ENCODE data around the gene PDGFC. TPM values are rescaled to one million over a fixed set of nuclear protein-coding genes. Genes with fewer than 3 reads are reported as not detected.

The PDGFC gene
- total and polyA plus RNA-seq, 2 of the 13 experiments (the other 11 are each of a cell fraction or from before 2014, with no cell fraction given), result 4.6 to 9.1 TPM

GRCh38 chr4:156969911-156970310 is 1.7 kb downstream of the PDGFC start:
- FAIRE-seq, result no peak
- Histone ChIP-seq H3K4me1 (ENCODE audit: insufficient read depth, low read length) (peaks cover 44% of the 10 kb centered on the region), H3K27me3 (ENCODE audit: control insufficient read depth in 1 of 2, insufficient read depth in 2 of 2, low read length in 2 of 2) (no peaks in the 10 kb centered on the region; a peak in 1 of 5 replicates), H4K20me1 (ENCODE audit: insufficient read depth, low read length) (no peaks in the 10 kb centered on the region), H3K4me3 (replicated peaks in 1 of 3; ENCODE audit: insufficient read depth in 1 of 3, low read depth in 2 of 3, low read length in 3 of 3) (peak overlapping the region; percentile 78 to 89 (median 82)), H3K9ac (ENCODE audit: insufficient read depth, low read depth, low read length) (peak overlapping the region; percentile 76), H3K4me2 (ENCODE audit: low read depth, low read length) (peak overlapping the region; percentile 98), H3K79me2 (ENCODE audit: insufficient read depth, low read length) (peaks cover 23% of the 10 kb centered on the region), H3K9me3 (ENCODE audit: low read length) (no peaks in the 10 kb centered on the region), H3K27ac (ENCODE audit: extremely low read length, insufficient read depth, low read length) (no peak overlapping the region), H2AFZ (ENCODE audit: low read length) (no peak overlapping the region), H3K36me3 (replicated peaks in 1 of 2; ENCODE audit: control insufficient read depth in 1 of 2, insufficient read depth in 2 of 2, low read length in 2 of 2) (no peaks in the 10 kb centered on the region)
- no peak for ATAC-seq
- TSS peak; percentile 48 for BruUV-seq (replicated peaks)
- ChIA-PET CTCF (ENCODE audit: low intra/inter-chr PET ratio, low total read pairs) (no interaction called here), POLR2A (interaction anchor here (1.7 kb wide), 1 partner anchor 23 kb away, joined by 4 read pairs; no protein-coding TSS in a partner anchor)
- 0% methylated on average over 2 of the region's 2 CpGs for WGBS (ENCODE audit: low lambda C conversion rate)
- TF ChIP-seq FOXK1 (CRISPR knock-in tag; IDR thresholded peaks at IDR 0.05; ENCODE audit: borderline replicate concordance, low read depth), result no peak
- TF ChIP-seq FOXP1 (IDR thresholded peaks at IDR 0.05), result no peak
- no peak for TF ChIP-seq FOXP1 (CRISPR knock-in tag; IDR thresholded peaks at IDR 0.05)
- TF ChIP-seq TOE1 (CRISPR knock-in tag; IDR thresholded peaks at IDR 0.05), result no peak
- no peak for TF ChIP-seq PCBP2 (optimal IDR thresholded peaks at IDR 0.05; ENCODE audit: low read depth, low read length, poor library complexity, severe bottlenecking)
- intact Hi-C loops (cut with micrococcal nuclease; ENCODE audit: unreplicated experiment) (loop anchor here (2.0 to 10.0 kb wide), 5 partner anchors 108 to 495 kb away; no protein-coding TSS in a partner anchor), in situ Hi-C loops (cut with HindIII; ENCODE audit: extremely low pct_ligation_motif_present, low pct_unique_long_range_greater_than_20kb) (loop anchor here (10.0 to 25.0 kb wide), 4 partner anchors 205 to 1067 kb away; no protein-coding TSS in a partner anchor)
- no peak for DNase-seq (ENCODE audit: low spot score)

GRCh38 chr4:156969101-156969500 is 2.5 kb downstream of the PDGFC start:
- peaks cover 24% of the 10 kb centered on the region for H3K79me2 ChIP-seq (ENCODE audit: insufficient read depth, low read length)
- H3K36me3 ChIP-seq (replicated peaks in 1 of 2; ENCODE audit: control insufficient read depth in 1 of 2, insufficient read depth in 2 of 2, low read length in 2 of 2), result no peaks in the 10 kb centered on the region
- H3K4me1 ChIP-seq (ENCODE audit: insufficient read depth, low read length), result peaks cover 44% of the 10 kb centered on the region
- ATAC-seq (no peak), DNase-seq (ENCODE audit: low spot score) (no peak), FAIRE-seq (no peak)
- intact Hi-C loops (cut with micrococcal nuclease; ENCODE audit: unreplicated experiment) (loop anchor here (2.0 to 10.0 kb wide), 3 partner anchors 197 to 494 kb away; no protein-coding TSS in a partner anchor), in situ Hi-C loops (cut with HindIII; ENCODE audit: extremely low pct_ligation_motif_present, low pct_unique_long_range_greater_than_20kb) (loop anchor here (25.0 kb wide), 1 partner anchor 1068 kb away; no protein-coding TSS in a partner anchor)
- no peaks in the 10 kb centered on the region for H3K9me3 ChIP-seq (ENCODE audit: low read length)
- no peak overlapping the region for H2AFZ ChIP-seq (ENCODE audit: low read length)
- no peak overlapping the region for H3K9ac ChIP-seq (ENCODE audit: insufficient read depth, low read depth, low read length)
- peak overlapping the region; percentile 24 to 82 (median 78); a peak in 5 of 6 replicates for H3K4me3 ChIP-seq (replicated peaks in 1 of 3; ENCODE audit: insufficient read depth in 1 of 3, low read depth in 2 of 3, low read length in 3 of 3)
- H4K20me1 ChIP-seq (ENCODE audit: insufficient read depth, low read length), result no peaks in the 10 kb centered on the region
- H3K27ac ChIP-seq (ENCODE audit: extremely low read length, insufficient read depth, low read length), result no peak overlapping the region
- 43% methylated on average over 3 of the region's 3 CpGs for WGBS (ENCODE audit: low lambda C conversion rate)
- POLR2A ChIA-PET, result interaction anchor here (1.0 kb wide), 1 partner anchor 77 kb away, joined by 3 read pairs; no protein-coding TSS in a partner anchor
- H3K4me2 ChIP-seq (ENCODE audit: low read depth, low read length), result peak overlapping the region; percentile 98
- H3K27me3 ChIP-seq (ENCODE audit: control insufficient read depth in 1 of 2, insufficient read depth in 2 of 2, low read length in 2 of 2), result no peaks in the 10 kb centered on the region; a peak in 1 of 5 replicates
- CTCF ChIA-PET (ENCODE audit: low intra/inter-chr PET ratio, low total read pairs), result interaction anchor here (1.0 kb wide), 1 partner anchor 494 kb away, joined by 3 read pairs; no protein-coding TSS in a partner anchor
- TF ChIP-seq CBFB (CRISPR knock-in tag; IDR thresholded peaks at IDR 0.05), result no peak
- no TSS peak for BruUV-seq (replicated peaks)

All from HepG2 (cell line).